Chondrocyte (in vitro differentiated cells): Measurements from ENCODE around the gene SLC10A6. TPM values are rescaled to one million over a fixed set of nuclear protein-coding genes. Genes with fewer than 3 reads are reported as not detected.

Experiments used
- DNase-seq: peaks from one replicate; pipeline ENCODE4 v3.0.0; 2021; ENCODE audit warnings: mixed read lengths, low spot score
- H3K27ac Mint-ChIP-seq: one replicate; pipeline ENCODE4 v1.8.0; 2021; ENCODE audit warnings: mild to moderate bottlenecking, moderate library complexity, mixed read lengths; ENCODE audit not compliant: unreplicated experiment
- H3K27me3 Mint-ChIP-seq: 2 replicates; pipeline ENCODE4 v1.8.0; 2021; ENCODE audit warnings: low read depth, mixed read lengths
- H3K36me3 Mint-ChIP-seq: 2 replicates; pipeline ENCODE4 v1.8.0; 2021; ENCODE audit warnings: low read depth, mixed read lengths
- H3K4me1 Mint-ChIP-seq: 2 replicates; pipeline ENCODE4 v1.8.0; 2021; ENCODE audit warnings: low read depth, mild to moderate bottlenecking, mixed read lengths
- H3K4me3 Mint-ChIP-seq: one replicate; pipeline ENCODE4 v1.8.0; 2021; ENCODE audit warnings: mild to moderate bottlenecking, moderate library complexity, mixed read lengths; ENCODE audit not compliant: unreplicated experiment
- H3K9me3 Mint-ChIP-seq: 2 replicates; pipeline ENCODE4 v1.8.0; 2021; ENCODE audit warnings: low read depth, mixed read lengths
- total RNA-seq: library from RNA; stranded (reverse); gene quantifications from 3 replicates; pipeline ENCODE4 v1.2.1, GENCODE V29; 2021
- TF ChIP-seq, protein P1 (sequence below): fragments of 200-600 bp; sonication (generic); IDR thresholded peaks from 2 replicates; pipeline ENCODE4 v1.5.0; 2021; ENCODE audit warnings: antibody characterized with exemption, mild to moderate bottlenecking, moderate library complexity

SLC10A6 gene
- total RNA-seq, 1 donor from 2014 or later: not detected

DNA sequence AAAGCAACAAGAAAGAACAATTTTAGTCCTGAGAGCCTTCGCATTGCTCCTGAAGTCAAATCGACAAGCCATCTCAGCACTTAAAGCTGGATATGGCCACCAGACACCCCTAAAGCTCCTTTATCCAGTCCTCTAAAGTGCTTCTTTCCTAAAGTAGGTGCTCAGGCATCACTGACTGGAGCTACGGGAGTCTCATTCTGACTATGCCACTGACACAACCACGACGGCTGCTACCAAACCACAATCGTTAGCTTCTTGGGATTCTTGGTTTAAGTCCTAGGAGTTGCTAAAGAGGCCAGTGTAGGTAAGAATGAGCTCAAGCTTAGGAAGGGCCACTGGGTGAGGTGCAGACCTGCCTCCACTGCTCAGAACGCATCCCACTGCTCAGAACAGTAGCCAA, 1.0 kb downstream of the SLC10A6 start:
- no peak for DNase-seq
- TF ChIP-seq, protein P1, sequence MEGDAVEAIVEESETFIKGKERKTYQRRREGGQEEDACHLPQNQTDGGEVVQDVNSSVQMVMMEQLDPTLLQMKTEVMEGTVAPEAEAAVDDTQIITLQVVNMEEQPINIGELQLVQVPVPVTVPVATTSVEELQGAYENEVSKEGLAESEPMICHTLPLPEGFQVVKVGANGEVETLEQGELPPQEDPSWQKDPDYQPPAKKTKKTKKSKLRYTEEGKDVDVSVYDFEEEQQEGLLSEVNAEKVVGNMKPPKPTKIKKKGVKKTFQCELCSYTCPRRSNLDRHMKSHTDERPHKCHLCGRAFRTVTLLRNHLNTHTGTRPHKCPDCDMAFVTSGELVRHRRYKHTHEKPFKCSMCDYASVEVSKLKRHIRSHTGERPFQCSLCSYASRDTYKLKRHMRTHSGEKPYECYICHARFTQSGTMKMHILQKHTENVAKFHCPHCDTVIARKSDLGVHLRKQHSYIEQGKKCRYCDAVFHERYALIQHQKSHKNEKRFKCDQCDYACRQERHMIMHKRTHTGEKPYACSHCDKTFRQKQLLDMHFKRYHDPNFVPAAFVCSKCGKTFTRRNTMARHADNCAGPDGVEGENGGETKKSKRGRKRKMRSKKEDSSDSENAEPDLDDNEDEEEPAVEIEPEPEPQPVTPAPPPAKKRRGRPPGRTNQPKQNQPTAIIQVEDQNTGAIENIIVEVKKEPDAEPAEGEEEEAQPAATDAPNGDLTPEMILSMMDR: no peak
- H3K4me1 Mint-ChIP-seq: no peaks in the 10 kb centered on the region
- no peak overlapping the region for H3K27ac Mint-ChIP-seq
- no peaks in the 10 kb centered on the region for H3K9me3 Mint-ChIP-seq
- no peaks in the 10 kb centered on the region for H3K36me3 Mint-ChIP-seq
- no peak overlapping the region for H3K4me3 Mint-ChIP-seq
- H3K27me3 Mint-ChIP-seq: no peaks in the 10 kb centered on the region

DNA sequence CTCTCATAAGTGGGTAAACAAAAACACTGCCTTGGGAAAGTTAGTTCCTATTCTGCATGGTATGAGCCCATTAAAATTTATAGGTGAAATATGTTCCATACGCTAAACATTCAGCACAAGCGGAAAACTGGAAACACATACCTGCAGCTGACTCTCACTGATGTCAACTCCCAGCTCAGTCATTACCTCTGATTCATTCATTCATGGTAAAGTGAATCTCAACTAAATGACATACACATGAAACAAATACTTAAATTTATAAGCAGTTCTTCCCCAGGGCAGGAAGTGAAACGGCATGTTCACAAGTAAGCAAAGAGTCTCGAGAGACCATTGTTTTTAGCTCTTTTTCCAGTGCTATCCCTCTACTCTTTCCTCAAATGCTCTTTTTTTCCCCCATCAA, 1.6 kb downstream of the SLC10A6 start:
- no peaks in the 10 kb centered on the region for H3K9me3 Mint-ChIP-seq
- H3K4me3 Mint-ChIP-seq: no peak overlapping the region
- TF ChIP-seq, protein P1: no peak
- no peak overlapping the region for H3K27ac Mint-ChIP-seq
- H3K27me3 Mint-ChIP-seq: no peaks in the 10 kb centered on the region
- no peaks in the 10 kb centered on the region for H3K36me3 Mint-ChIP-seq
- no peaks in the 10 kb centered on the region for H3K4me1 Mint-ChIP-seq
- no peak for DNase-seq

DNA sequence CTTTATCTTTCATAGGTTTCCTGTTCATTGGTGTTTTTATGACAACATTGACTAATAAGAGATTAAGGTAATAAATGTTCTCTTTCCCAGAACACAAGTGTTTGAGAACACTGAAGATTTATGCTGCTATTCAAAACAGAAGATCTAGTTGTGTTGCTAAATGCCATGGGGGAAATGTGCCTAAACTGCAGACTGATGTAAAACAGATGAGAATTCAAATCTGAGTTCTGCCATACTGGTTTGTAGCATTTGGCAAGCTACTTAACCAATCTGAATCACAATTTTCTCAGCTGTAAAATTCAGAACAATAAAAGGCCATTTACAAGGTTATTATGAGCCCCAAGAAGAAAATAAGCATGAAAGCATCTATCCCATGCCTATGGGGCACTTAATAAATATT, 2.3 kb downstream of the SLC10A6 start:
- H3K27ac Mint-ChIP-seq: no peak overlapping the region
- no peaks in the 10 kb centered on the region for H3K27me3 Mint-ChIP-seq
- no peaks in the 10 kb centered on the region for H3K36me3 Mint-ChIP-seq
- no peak overlapping the region for H3K4me3 Mint-ChIP-seq
- H3K9me3 Mint-ChIP-seq: no peaks in the 10 kb centered on the region
- no peaks in the 10 kb centered on the region for H3K4me1 Mint-ChIP-seq
- TF ChIP-seq, protein P1: no peak
- no peak for DNase-seq

DNA sequence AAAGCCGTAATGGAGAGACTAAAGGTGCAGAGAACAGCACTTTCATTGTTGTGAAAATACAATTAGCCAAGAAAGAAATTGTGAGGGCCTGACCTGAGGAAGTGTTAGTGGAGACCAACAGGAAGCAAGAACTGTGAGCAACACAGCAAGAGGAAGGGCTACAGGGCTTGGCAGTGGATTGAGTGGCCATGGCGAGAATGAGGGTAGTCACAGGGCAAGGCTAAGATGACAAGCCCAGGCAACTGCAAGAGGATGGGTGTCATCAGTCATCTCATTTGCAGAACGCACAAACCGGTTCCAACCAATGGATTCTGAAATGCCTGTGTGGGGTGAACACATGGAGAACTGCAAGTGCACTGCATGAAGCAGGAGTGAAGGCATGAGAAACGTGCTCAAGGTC, 3.6 kb downstream of the SLC10A6 start:
- peaks cover 12% of the 10 kb centered on the region for H3K4me1 Mint-ChIP-seq
- no peaks in the 10 kb centered on the region for H3K27me3 Mint-ChIP-seq
- H3K4me3 Mint-ChIP-seq: no peak overlapping the region
- H3K27ac Mint-ChIP-seq: no peak overlapping the region
- H3K9me3 Mint-ChIP-seq: no peaks in the 10 kb centered on the region
- no peaks in the 10 kb centered on the region for H3K36me3 Mint-ChIP-seq
- DNase-seq: no peak
- TF ChIP-seq, protein P1: no peak

DNA sequence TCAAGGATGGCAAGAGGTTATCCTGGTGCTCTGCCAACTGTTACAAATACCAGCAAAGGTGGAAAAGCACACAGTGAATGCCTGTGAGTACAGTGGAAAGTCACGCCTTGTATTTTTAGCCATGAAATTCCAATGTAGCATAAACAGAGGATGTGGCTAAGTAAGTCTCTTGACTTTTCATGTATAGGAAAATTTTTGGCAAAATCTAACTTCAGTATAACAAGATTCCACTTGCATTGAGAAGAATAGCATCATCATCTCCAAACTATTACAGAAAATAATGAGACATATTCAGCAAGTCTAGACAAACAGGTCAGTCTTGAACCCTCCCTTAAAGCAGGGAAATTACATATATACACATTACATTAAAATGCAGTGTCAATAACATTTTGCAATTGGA, 7.9 kb downstream of the SLC10A6 start:
- Mint-ChIP-seq H3K4me3 (no peak overlapping the region), H3K4me1 (peaks cover 12% of the 10 kb centered on the region), H3K36me3 (no peaks in the 10 kb centered on the region), H3K9me3 (no peaks in the 10 kb centered on the region), H3K27me3 (no peaks in the 10 kb centered on the region), H3K27ac (no peak overlapping the region)
- TF ChIP-seq, protein P1: no peak
- DNase-seq: no peak
